Measurements from ENCODE around the gene CHURC1.
A peak's percentile ranks its signal among the peaks of the same experiment; 100 is the strongest.

The CHURC1 gene

GRCh38 chr14:64877846-64878245 lies 36.4 kb upstream of the CHURC1 start:
- no peaks in the 10 kb centered on the region for H3K9me3 ChIP-seq
- peaks cover 0 to 13% of the 10 kb centered on the region in 2 donors for H3K27me3 ChIP-seq
- H3K27ac ChIP-seq: no peak overlapping the region
- intact Hi-C loops (cut with DNase I; ENCODE audit: low total_unique reads): no loop called here
- no peak for DNase-seq
- H3K4me3 ChIP-seq: no peak overlapping the region
- H3K4me1 ChIP-seq: peaks cover 0 to 23% (median 16%) of the 10 kb centered on the region in 4 donors
- TF ChIP-seq CTCF (IDR thresholded peaks at IDR 0.05): no peak
- no peaks in the 10 kb centered on the region for H3K36me3 ChIP-seq

- Histone ChIP-seq H3K4me1 (peaks cover 0 to 23% (median 16%) of the 10 kb centered on the region in 4 donors), H3K4me3 (peak overlapping the region; percentile 60 to 65), H3K27me3 (peaks cover 0 to 13% of the 10 kb centered on the region in 2 donors), H3K36me3 (no peaks in the 10 kb centered on the region), H3K9me3 (no peaks in the 10 kb centered on the region), H3K27ac (peak overlapping the region; percentile 8 to 31)
- no peak for DNase-seq
- TF ChIP-seq CTCF (IDR thresholded peaks at IDR 0.05): no peak
- intact Hi-C loops (cut with DNase I; ENCODE audit: low total_unique reads): no loop called here
These were observed 35.2 kb upstream of the CHURC1 start for GRCh38 chr14:64878837-64879634.

GRCh38 chr14:64879635-64880220 lies 34.5 kb upstream of the CHURC1 start, which contains the start of gene SPTB:
Gene SPTB, minus strand, starts transcription at chr14:64879907. Its CDS starts 56,813 bp downstream, at chr14:64823094.
- Histone ChIP-seq H3K9me3 (no peaks in the 10 kb centered on the region), H3K27ac (peak within 1 kb of the TSS; percentile 38), H3K27me3 (peaks cover 0 to 13% of the 10 kb centered on the region in 2 donors), H3K4me3 (peak within 1 kb of the TSS; percentile 60 to 65), H3K36me3 (no peaks in the 10 kb centered on the region), H3K4me1 (peaks cover 0 to 23% (median 16%) of the 10 kb centered on the region in 4 donors)
- DNase-seq: no peak
- intact Hi-C loops (cut with DNase I; ENCODE audit: low total_unique reads): loop anchor here (10.0 kb wide), 1 partner anchor 215 kb away; no protein-coding TSS in a partner anchor
- TF ChIP-seq CTCF (IDR thresholded peaks at IDR 0.05): no peak

- peaks cover 0 to 23% (median 16%) of the 10 kb centered on the region in 4 donors for H3K4me1 ChIP-seq
- no peak for TF ChIP-seq CTCF (IDR thresholded peaks at IDR 0.05)
- DNase-seq: peak; percentile 28 to 70
- peak overlapping the region; percentile 60 to 65 for H3K4me3 ChIP-seq
- intact Hi-C loops (cut with DNase I; ENCODE audit: low total_unique reads): loop anchor here (10.0 kb wide), 1 partner anchor 216 kb away; no protein-coding TSS in a partner anchor
- H3K9me3 ChIP-seq: no peaks in the 10 kb centered on the region
- peak overlapping the region; percentile 38 for H3K27ac ChIP-seq
- H3K27me3 ChIP-seq: peaks cover 0 to 13% of the 10 kb centered on the region in 2 donors
- H3K36me3 ChIP-seq: no peaks in the 10 kb centered on the region
These were observed 33.8 kb upstream of the CHURC1 start for GRCh38 chr14:64880221-64881121.

GRCh38 chr14:64885559-64885958 lies 28.7 kb upstream of the CHURC1 start:
- intact Hi-C loops (cut with DNase I; ENCODE audit: low total_unique reads): loop anchor here (10.0 kb wide), 1 partner anchor 221 kb away; no protein-coding TSS in a partner anchor
- Histone ChIP-seq H3K36me3 (no peaks in the 10 kb centered on the region), H3K27ac (no peak overlapping the region), H3K4me3 (no peak overlapping the region), H3K4me1 (peaks cover 0 to 4% (median 2%) of the 10 kb centered on the region in 4 donors), H3K9me3 (no peaks in the 10 kb centered on the region), H3K27me3 (peaks cover 0 to 4% of the 10 kb centered on the region in 2 donors)
- DNase-seq: no peak
- no peak for TF ChIP-seq CTCF (IDR thresholded peaks at IDR 0.05)
